Right hindlimb (tissue), 1 donor: Measurements from ENCODE around the gene JARID2.
"Not testable (repeated sequence)": the region's sequence is repeated elsewhere in the genome, so short reads cannot be mapped to it uniquely, and the experiment has no call there.

Experiments
- DNase-seq: peaks from one replicate; pipeline ENCODE4 v3.0.0-alpha.2; 2018

JARID2 gene

GRCh38 chr6:15530411-15530810 is 284.5 kb downstream of the JARID2 start:
- DNase-seq = no peak

GRCh38 chr6:15531973-15532372 is 286.1 kb downstream of the JARID2 start:
- DNase-seq = no peak

- DNase-seq = no peak
Measured at GRCh38 chr6:15533379-15534026, 287.6 kb downstream of the JARID2 start.

GRCh38 chr6:15534974-15535373 is 289.1 kb downstream of the JARID2 start:
- no peak for DNase-seq

GRCh38 chr6:15535495-15536197 is 289.8 kb downstream of the JARID2 start:
- no peak for DNase-seq

GRCh38 chr6:15536198-15536955 is 290.5 kb downstream of the JARID2 start:
- no peak for DNase-seq

- no peak for DNase-seq
Measured at GRCh38 chr6:15538106-15538505, 292.2 kb downstream of the JARID2 start.

- no peak for DNase-seq
Measured at GRCh38 chr6:15538766-15539495, 293.1 kb downstream of the JARID2 start.

GRCh38 chr6:15539722-15540270 is 293.9 kb downstream of the JARID2 start:
- no peak for DNase-seq

GRCh38 chr6:15543332-15543917 is 297.6 kb downstream of the JARID2 start:
- not testable (repeated sequence) for DNase-seq

- no peak for DNase-seq
Measured at GRCh38 chr6:15544321-15544900, 298.5 kb downstream of the JARID2 start.

GRCh38 chr6:15546591-15546990 is 300.7 kb downstream of the JARID2 start:
- no peak for DNase-seq

- DNase-seq = no peak
Measured at GRCh38 chr6:15547400-15547799, 301.5 kb downstream of the JARID2 start.

- DNase-seq = no peak
Measured at GRCh38 chr6:15549371-15549770, 303.5 kb downstream of the JARID2 start.

- DNase-seq = no peak
Measured at GRCh38 chr6:15550546-15551123, 304.8 kb downstream of the JARID2 start.

- DNase-seq = no peak
Measured at GRCh38 chr6:15551262-15551661, 305.4 kb downstream of the JARID2 start.

- peak; percentile 46 for DNase-seq
Measured at GRCh38 chr6:15551798-15552197, 305.9 kb downstream of the JARID2 start.

GRCh38 chr6:15553031-15553430 is 307.2 kb downstream of the JARID2 start:
- DNase-seq = no peak

GRCh38 chr6:15553736-15554294 is 307.9 kb downstream of the JARID2 start:
- no peak for DNase-seq

GRCh38 chr6:15554728-15555100 is 308.8 kb downstream of the JARID2 start:
- no peak for DNase-seq
